ENCODE measurements around the gene SCFD2.

The SCFD2 gene

DNA sequence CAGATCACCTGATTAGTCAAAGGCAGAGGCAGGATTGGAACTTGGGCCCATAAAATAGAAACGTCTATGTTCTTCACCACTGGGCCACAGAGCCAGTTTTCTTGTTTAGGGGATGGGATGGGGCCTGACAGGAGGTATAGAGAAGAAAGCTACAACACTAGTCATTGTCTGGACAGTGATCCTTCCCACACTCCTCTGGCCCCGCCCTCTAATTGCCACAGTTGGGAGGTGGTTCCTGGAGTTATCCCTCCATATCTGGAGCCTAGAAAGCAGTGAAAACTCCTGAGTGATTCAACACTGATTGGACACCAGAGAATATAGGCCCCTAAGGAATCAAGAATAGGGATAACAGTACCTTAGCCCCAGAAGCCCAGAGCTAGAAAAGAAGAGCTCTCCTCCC is 480.9 kb downstream of the SCFD2 start:
- Histone ChIP-seq H3K79me2 (ENCODE audit: low read length) (no peaks in the 10 kb centered on the region), H3K9me3 (ENCODE audit: insufficient read depth, low read length) (no peaks in the 10 kb centered on the region), H3K9ac (ENCODE audit: low read length) (no peak overlapping the region), H3K27me3 (ENCODE audit: low read depth, low read length) (no peaks in the 10 kb centered on the region), H3K4me1 (ENCODE audit: low read length) (no peaks in the 10 kb centered on the region), H3K27ac (ENCODE audit: low read length) (no peak overlapping the region), H3K36me3 (replicated peaks; ENCODE audit: low read depth, low read length) (peaks cover 3% of the 10 kb centered on the region), H4K20me1 (ENCODE audit: insufficient read depth, low read length) (no peaks in the 10 kb centered on the region), H3K4me3 (ENCODE audit: low read length) (no peak overlapping the region), H3K4me2 (ENCODE audit: low read length) (no peak overlapping the region), H2AFZ (ENCODE audit: low read depth, low read length) (no peak overlapping the region)
- TF ChIP-seq, protein P1, sequence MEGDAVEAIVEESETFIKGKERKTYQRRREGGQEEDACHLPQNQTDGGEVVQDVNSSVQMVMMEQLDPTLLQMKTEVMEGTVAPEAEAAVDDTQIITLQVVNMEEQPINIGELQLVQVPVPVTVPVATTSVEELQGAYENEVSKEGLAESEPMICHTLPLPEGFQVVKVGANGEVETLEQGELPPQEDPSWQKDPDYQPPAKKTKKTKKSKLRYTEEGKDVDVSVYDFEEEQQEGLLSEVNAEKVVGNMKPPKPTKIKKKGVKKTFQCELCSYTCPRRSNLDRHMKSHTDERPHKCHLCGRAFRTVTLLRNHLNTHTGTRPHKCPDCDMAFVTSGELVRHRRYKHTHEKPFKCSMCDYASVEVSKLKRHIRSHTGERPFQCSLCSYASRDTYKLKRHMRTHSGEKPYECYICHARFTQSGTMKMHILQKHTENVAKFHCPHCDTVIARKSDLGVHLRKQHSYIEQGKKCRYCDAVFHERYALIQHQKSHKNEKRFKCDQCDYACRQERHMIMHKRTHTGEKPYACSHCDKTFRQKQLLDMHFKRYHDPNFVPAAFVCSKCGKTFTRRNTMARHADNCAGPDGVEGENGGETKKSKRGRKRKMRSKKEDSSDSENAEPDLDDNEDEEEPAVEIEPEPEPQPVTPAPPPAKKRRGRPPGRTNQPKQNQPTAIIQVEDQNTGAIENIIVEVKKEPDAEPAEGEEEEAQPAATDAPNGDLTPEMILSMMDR (IDR thresholded peaks at IDR 0.05; ENCODE audit: low read depth, low read length): no peak
- TF ChIP-seq EZH2phosphoT487 (IDR thresholded peaks at IDR 0.05; ENCODE audit: low read depth): no peak

DNA sequence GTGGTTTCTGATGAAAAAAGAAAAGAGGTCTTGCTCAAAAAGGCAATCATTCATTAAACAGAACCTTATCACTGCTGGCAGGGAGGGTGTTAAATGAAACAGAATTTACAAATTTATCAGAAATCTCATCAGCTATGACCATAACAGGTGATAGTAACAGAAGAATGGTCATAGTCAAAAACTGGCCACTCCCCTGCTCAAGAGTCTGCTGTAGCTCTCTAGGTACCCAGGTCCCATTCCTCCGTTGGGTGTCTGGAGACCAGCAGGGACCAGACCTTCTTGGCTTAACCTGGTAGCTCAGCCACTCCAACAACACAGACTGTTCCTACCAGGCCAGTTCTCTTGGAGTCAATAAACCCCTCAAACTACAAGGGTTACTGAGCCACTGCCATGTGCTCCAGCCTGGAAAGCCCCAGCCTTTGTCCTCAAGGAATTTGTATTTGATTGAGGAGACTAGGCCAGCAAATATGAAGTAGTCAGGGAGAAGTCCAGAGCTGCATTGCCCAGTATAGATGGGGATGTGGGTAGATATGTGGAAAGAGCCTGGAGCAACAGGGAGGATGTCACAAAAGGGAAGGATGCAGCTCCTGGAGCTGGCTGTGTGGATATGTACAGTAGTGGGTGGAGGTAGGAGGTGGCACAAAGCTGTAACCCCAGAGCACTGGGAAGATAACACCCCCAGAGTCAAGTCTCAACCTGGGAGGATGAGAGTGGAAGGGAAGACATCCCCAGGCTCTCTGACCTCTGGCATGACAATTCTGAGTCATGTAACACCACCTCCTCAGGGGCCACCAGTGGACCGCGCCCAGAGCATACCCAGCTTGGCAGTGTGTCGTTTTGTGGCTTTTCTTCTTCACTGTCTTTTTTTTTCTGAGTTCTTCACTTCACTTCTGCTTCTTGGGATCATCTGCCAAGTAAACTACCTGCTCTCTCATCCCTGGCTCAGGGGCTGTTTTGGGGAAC is 481.9 kb downstream of the SCFD2 start:
- H3K4me2 ChIP-seq (ENCODE audit: low read length): no peak overlapping the region
- H3K9me3 ChIP-seq (ENCODE audit: insufficient read depth, low read length): no peaks in the 10 kb centered on the region
- no peaks in the 10 kb centered on the region for H3K27me3 ChIP-seq (ENCODE audit: low read depth, low read length)
- TF ChIP-seq EZH2phosphoT487 (IDR thresholded peaks at IDR 0.05; ENCODE audit: low read depth): no peak
- TF ChIP-seq, protein P1 (IDR thresholded peaks at IDR 0.05; ENCODE audit: low read depth, low read length): no peak
- H3K9ac ChIP-seq (ENCODE audit: low read length): no peak overlapping the region
- no peaks in the 10 kb centered on the region for H3K4me1 ChIP-seq (ENCODE audit: low read length)
- no peaks in the 10 kb centered on the region for H4K20me1 ChIP-seq (ENCODE audit: insufficient read depth, low read length)
- no peaks in the 10 kb centered on the region for H3K36me3 ChIP-seq (replicated peaks; ENCODE audit: low read depth, low read length)
- no peak overlapping the region for H3K27ac ChIP-seq (ENCODE audit: low read length)
- no peak overlapping the region for H3K4me3 ChIP-seq (ENCODE audit: low read length)
- no peaks in the 10 kb centered on the region for H3K79me2 ChIP-seq (ENCODE audit: low read length)
- H2AFZ ChIP-seq (ENCODE audit: low read depth, low read length): no peak overlapping the region

DNA sequence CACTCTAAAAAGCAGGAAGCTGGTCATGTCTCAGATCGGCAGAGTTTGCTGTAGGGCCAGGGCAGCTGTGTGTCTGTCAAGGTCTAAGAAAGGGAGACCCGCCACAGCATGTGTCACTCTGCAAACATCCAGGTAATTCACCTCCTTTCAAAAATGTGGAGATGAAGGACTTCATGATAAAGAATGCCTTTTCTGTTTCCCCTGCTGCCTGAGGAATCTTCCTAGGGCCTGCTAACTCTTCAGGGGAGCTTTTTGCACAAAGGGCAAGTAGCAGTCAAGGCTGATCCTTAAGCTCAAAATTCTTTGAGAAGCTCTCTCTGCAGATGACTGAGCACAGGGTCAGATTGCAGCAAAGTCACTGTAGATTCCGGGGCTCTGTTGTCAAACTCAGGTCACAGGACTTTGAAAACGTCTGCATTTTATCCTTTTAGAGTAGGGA is 482.7 kb downstream of the SCFD2 start:
- H2AFZ ChIP-seq (ENCODE audit: low read depth, low read length): no peak overlapping the region
- H4K20me1 ChIP-seq (ENCODE audit: insufficient read depth, low read length): no peaks in the 10 kb centered on the region
- H3K27ac ChIP-seq (ENCODE audit: low read length): no peak overlapping the region
- H3K4me1 ChIP-seq (ENCODE audit: low read length): no peaks in the 10 kb centered on the region
- TF ChIP-seq EZH2phosphoT487 (IDR thresholded peaks at IDR 0.05; ENCODE audit: low read depth): no peak
- H3K36me3 ChIP-seq (replicated peaks; ENCODE audit: low read depth, low read length): no peaks in the 10 kb centered on the region
- H3K27me3 ChIP-seq (ENCODE audit: low read depth, low read length): no peaks in the 10 kb centered on the region
- H3K79me2 ChIP-seq (ENCODE audit: low read length): no peaks in the 10 kb centered on the region
- no peak overlapping the region for H3K9ac ChIP-seq (ENCODE audit: low read length)
- no peaks in the 10 kb centered on the region for H3K9me3 ChIP-seq (ENCODE audit: insufficient read depth, low read length)
- no peak overlapping the region for H3K4me2 ChIP-seq (ENCODE audit: low read length)
- H3K4me3 ChIP-seq (ENCODE audit: low read length): no peak overlapping the region

DNA sequence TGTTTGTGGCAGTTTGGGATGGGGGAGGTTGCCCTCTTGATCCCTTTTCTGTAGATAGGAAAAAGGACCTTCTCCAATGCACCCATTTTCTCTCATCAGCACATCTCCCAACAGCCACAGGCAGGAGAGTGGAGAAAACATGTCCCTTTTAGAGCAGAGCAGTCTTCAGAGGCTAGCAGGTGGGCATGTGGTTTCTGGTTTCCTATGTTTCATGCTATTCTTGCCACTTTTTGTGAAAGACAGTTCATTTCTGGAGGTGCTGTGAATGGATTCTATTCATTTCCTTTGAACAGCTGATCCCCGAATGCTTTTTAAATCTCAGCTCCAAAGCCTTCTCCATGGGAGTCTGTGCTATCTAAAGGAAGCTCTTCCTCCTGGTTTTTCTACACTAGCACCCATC is 484.9 kb downstream of the SCFD2 start:
- Histone ChIP-seq H3K9me3 (ENCODE audit: insufficient read depth, low read length) (no peaks in the 10 kb centered on the region), H3K27me3 (ENCODE audit: low read depth, low read length) (no peaks in the 10 kb centered on the region), H3K4me2 (ENCODE audit: low read length) (no peak overlapping the region), H3K27ac (ENCODE audit: low read length) (no peak overlapping the region), H3K4me1 (ENCODE audit: low read length) (no peaks in the 10 kb centered on the region), H3K4me3 (ENCODE audit: low read length) (no peak overlapping the region), H3K79me2 (ENCODE audit: low read length) (no peaks in the 10 kb centered on the region), H4K20me1 (ENCODE audit: insufficient read depth, low read length) (no peaks in the 10 kb centered on the region), H3K9ac (ENCODE audit: low read length) (no peak overlapping the region), H3K36me3 (replicated peaks; ENCODE audit: low read depth, low read length) (no peaks in the 10 kb centered on the region), H2AFZ (ENCODE audit: low read depth, low read length) (no peak overlapping the region)
- TF ChIP-seq, protein P1 (IDR thresholded peaks at IDR 0.05; ENCODE audit: low read depth, low read length): no peak
- TF ChIP-seq EZH2phosphoT487 (IDR thresholded peaks at IDR 0.05; ENCODE audit: low read depth): no peak
